HepG2 (cell line): ENCODE results near the gene UBE3B. TPM values are rescaled to one million over a fixed set of nuclear protein-coding genes. Genes with fewer than 3 reads are reported as not detected.

Experiments used
- ATAC-seq: fragments of 200-7000 bp; cut with Tn5 transposase; 3 replicates; pipeline ENCODE4 v1.9.1; 2020; ENCODE audit warnings: mild to moderate bottlenecking, moderate library complexity
- BruUV-seq: library from RNA; stranded (reverse); fragments of 400-500 nt; replicated peaks from 2 replicates; lab custom pipeline; 2021; lab: Mats Ljungman, UMichigan
- CTCF ChIA-PET: fragments of 300-600 bp; formaldehyde crosslinking; extraction: SDS; loops from one replicate; lab custom pipeline; 2021; ENCODE audit warnings: low total read pairs, inconsistent platforms, low intra/inter-chr PET ratio; lab: Yijun Ruan, JAX
- POLR2A ChIA-PET: fragments of 350-600 bp; sonication (Branson Sonifier 250); formaldehyde crosslinking; loops from one replicate; lab custom pipeline; 2020; ENCODE audit warnings: antibody characterized with exemption, inconsistent platforms; lab: Yijun Ruan, JAX
- DNase-seq: peaks from one replicate; pipeline ENCODE4 v3.0.0-alpha.2; 2015; ENCODE audit warnings: low spot score
- FAIRE-seq: peaks from 3 replicates; lab custom pipeline; 2011; peaks lifted over from hg19 to GRCh38; lab: Jason Lieb, UNC
- H2AFZ ChIP-seq: one replicate; pipeline ENCODE4 v1.6.1; 2011; ENCODE audit warnings: low read length, inconsistent platforms
- H3K27ac ChIP-seq: fragments of 300-600 bp; 3 replicates; pipeline ENCODE4 v1.8.0; 2011; ENCODE audit warnings: mixed run types, mild to moderate bottlenecking, mixed read lengths, low read length, inconsistent platforms; ENCODE audit not compliant: insufficient read depth; ENCODE audit errors: extremely low read length
- H3K27me3 ChIP-seq, 2 experiments: fragments of 200-600 bp in 1 of 2; 2 replicates in 1 of 2; 3 replicates in 1 of 2; pipeline versions ENCODE4 v1.6.0 to v1.8.0; 2011; ENCODE audit warnings: low read length in 2 of 2, mild to moderate bottlenecking in 2 of 2, moderate library complexity in 2 of 2, inconsistent platforms in 1 of 2; ENCODE audit not compliant: insufficient read depth in 2 of 2, control insufficient read depth in 1 of 2
- H3K36me3 ChIP-seq, 2 experiments: fragments of 200-600 bp in 1 of 2; replicated peaks in 1 of 2; 2 replicates in 1 of 2; 3 replicates in 1 of 2; pipeline versions ENCODE4 v1.5.1 to v1.8.0; 2011; ENCODE audit warnings: low read length in 2 of 2, inconsistent platforms in 1 of 2; ENCODE audit not compliant: insufficient read depth in 2 of 2, control insufficient read depth in 1 of 2
- H3K4me1 ChIP-seq: 2 replicates; pipeline ENCODE4 v1.5.1; 2012; ENCODE audit warnings: low read length, inconsistent platforms; ENCODE audit not compliant: insufficient read depth
- H3K4me2 ChIP-seq: 2 replicates; pipeline ENCODE4 v1.6.0; 2011; ENCODE audit warnings: low read depth, low read length, inconsistent platforms
- H3K4me3 ChIP-seq, 3 experiments: fragments of 200-600 bp in 1 of 3; sonication (generic), shearing (Covaris generic) in 1 of 3; replicated peaks in 1 of 3; 2 replicates each; pipeline ENCODE4 v1.5.1; 2011 to 2016; ENCODE audit warnings: low read length in 3 of 3, inconsistent platforms in 2 of 3, low read depth in 2 of 3, mild to moderate bottlenecking in 2 of 3, control low read depth in 1 of 3, mixed read lengths in 1 of 3; ENCODE audit not compliant: insufficient read depth in 1 of 3
- H3K79me2 ChIP-seq: one replicate; pipeline ENCODE4 v1.6.1; 2011; ENCODE audit warnings: low read length, inconsistent platforms; ENCODE audit not compliant: insufficient read depth
- H3K9ac ChIP-seq: 2 replicates; pipeline ENCODE4 v1.6.0; 2011; ENCODE audit warnings: mild to moderate bottlenecking, low read depth, low read length, inconsistent platforms; ENCODE audit not compliant: insufficient read depth
- H3K9me3 ChIP-seq: 2 replicates; pipeline ENCODE4 v1.5.1; 2012; ENCODE audit warnings: mild to moderate bottlenecking, low read length
- H4K20me1 ChIP-seq: 2 replicates; pipeline ENCODE4 v1.6.0; 2011; ENCODE audit warnings: inconsistent platforms, mild to moderate bottlenecking, low read length, moderate library complexity; ENCODE audit not compliant: insufficient read depth
- HES4 ChIP-seq: sonication (generic); formaldehyde crosslinking; IDR thresholded peaks from 2 replicates; pipeline ENCODE4 v1.9.0; 2021; ENCODE audit warnings: mild to moderate bottlenecking, missing genetic modification reagents, borderline replicate concordance
- JUND ChIP-seq: sonication (generic); formaldehyde crosslinking; IDR thresholded peaks from 2 replicates; pipeline ENCODE4 v1.8.0; 2022; ENCODE audit warnings: mild to moderate bottlenecking, missing genetic modification reagents
- LRRFIP1 ChIP-seq: sonication (generic); formaldehyde crosslinking; conservative IDR thresholded peaks from 2 replicates; pipeline ENCODE4 v1.4.0; 2020; ENCODE audit warnings: missing genetic modification reagents
- MAFK ChIP-seq, 2 experiments: IDR thresholded peaks in 1 of 2; conservative IDR thresholded peaks in 1 of 2; 2 replicates each; pipeline ENCODE4 v1.6.1; 2011; ENCODE audit warnings: improper control_type of control experiment in 2 of 2, low read length in 2 of 2
- MTERF4 ChIP-seq: sonication (generic); formaldehyde crosslinking; IDR thresholded peaks from 2 replicates; pipeline ENCODE4 v1.8.0; 2023; ENCODE audit warnings: mild to moderate bottlenecking, missing genetic modification reagents
- ZC3H4 ChIP-seq: sonication (generic); formaldehyde crosslinking; IDR thresholded peaks from 2 replicates; pipeline ENCODE4 v1.4.0; 2020; ENCODE audit warnings: missing genetic modification reagents, borderline replicate concordance
- ZNF143 ChIP-seq: sonication (generic); formaldehyde crosslinking; IDR thresholded peaks from 2 replicates; pipeline ENCODE4 v1.4.0; 2020; ENCODE audit warnings: missing genetic modification reagents
- ZNF343 ChIP-seq: sonication (generic); formaldehyde crosslinking; IDR thresholded peaks from 2 replicates; pipeline ENCODE4 v1.4.0; 2020; ENCODE audit warnings: mild to moderate bottlenecking, missing genetic modification reagents
- ZNF639 ChIP-seq: conservative IDR thresholded peaks from 2 replicates; pipeline ENCODE4 v1.6.1; 2018; ENCODE audit warnings: missing genetic modification reagents
- ZNF724P ChIP-seq: sonication (generic); formaldehyde crosslinking; IDR thresholded peaks from 2 replicates; pipeline ENCODE4 v1.8.0; 2022; ENCODE audit warnings: missing genetic modification reagents, borderline replicate concordance
- ZNF737 ChIP-seq: sonication (generic); formaldehyde crosslinking; IDR thresholded peaks from 2 replicates; pipeline ENCODE4 v1.5.0; 2020; ENCODE audit warnings: missing genetic modification reagents, mild to moderate bottlenecking, borderline replicate concordance
- WGBS: methylation state at CpG from one replicate; pipeline ENCODE4 v1.1.6; 2017; ENCODE audit warnings: low lambda C conversion rate; 5-methylcytosine and 5-hydroxymethylcytosine counted together
- in situ Hi-C: cut with HindIII; loops from 2 replicates; pipeline ENCODE4 v1.10.0; 2017; ENCODE audit warnings: low pct_unique_long_range_greater_than_20kb; ENCODE audit not compliant: extremely low pct_ligation_motif_present
- intact Hi-C: fragments of 100-400 bp; cut with micrococcal nuclease; formaldehyde crosslinking; loops from one replicate; pipeline ENCODE4 v1.10.0; 2022; ENCODE audit not compliant: unreplicated experiment
- polyA plus RNA-seq, 8 experiments: library from polyadenylated mRNA; depleted of rRNA in 3 of 8; stranded (reverse) in 7 of 8; unstranded in 1 of 8; fragments of >200 nt; fragmentation: Illumina TruSeq in 4 of 8; extraction: Trizol in 4 of 8; gene quantifications; 2 replicates each; pipeline versions ENCODE4 v1.2.1 to v1.2.3, GENCODE V29; 2011 to 2016; ENCODE audit warnings: low read depth in 4 of 8, missing spikeins in 1 of 8, mixed read lengths in 1 of 8; ENCODE audit not compliant: insufficient read depth in 1 of 8
- total RNA-seq, 5 experiments: library from RNA; depleted of rRNA; stranded (reverse); fragments of >200 nt; fragmentation: Illumina TruSeq; extraction: Trizol; gene quantifications; 2 replicates each; pipeline ENCODE4 v1.2.3, GENCODE V29; 2016; ENCODE audit warnings: low read depth in 1 of 5

Gene UBE3B
- total and polyA plus RNA-seq, 2 of the 13 experiments (the other 11 are each of a cell fraction or from before 2014, with no cell fraction given): 22.7 to 25.3 TPM

- CTCF ChIA-PET: no interaction called here
Measured at GRCh38 chr12:109538191-109538863, 60.9 kb downstream of the UBE3B start.

More at GRCh38 chr12:109538191-109538863, 60.9 kb downstream of the UBE3B start:
- Histone ChIP-seq H3K27me3 (no peaks in the 10 kb centered on the region; a peak in 1 of 5 replicates), H3K4me3 (no peak overlapping the region), H3K36me3 (no peaks in the 10 kb centered on the region; a peak in 1 of 5 replicates), H3K4me2 (no peak overlapping the region), H3K9me3 (no peaks in the 10 kb centered on the region), H3K9ac (no peak overlapping the region), H3K79me2 (no peaks in the 10 kb centered on the region), H3K27ac (no peak overlapping the region), H2AFZ (no peak overlapping the region), H3K4me1 (peaks cover 16% of the 10 kb centered on the region), H4K20me1 (no peaks in the 10 kb centered on the region)
- BruUV-seq: no TSS peak
- POLR2A ChIA-PET: no interaction called here
- intact Hi-C loops: no loop called here
- no peak for TF ChIP-seq ZC3H4 (CRISPR knock-in tag)
- no peak for TF ChIP-seq JUND (CRISPR knock-in tag)
- TF ChIP-seq ZNF343 (CRISPR knock-in tag): no peak
- no peak for TF ChIP-seq ZNF737
- TF ChIP-seq LRRFIP1: no peak
- no peak for TF ChIP-seq MTERF4 (CRISPR knock-in tag)
- TF ChIP-seq ZNF639 (CRISPR knock-in tag): no peak
- no peak for TF ChIP-seq ZNF724P
- TF ChIP-seq MAFK (conservative IDR thresholded peaks at IDR 0.05 in 1 of 2, IDR thresholded peaks at IDR 0.05 in 1 of 2; ENCODE audit: low read length in 2 of 2): no peak
- no peak for TF ChIP-seq HES4 (CRISPR knock-in tag)
- no peak for TF ChIP-seq ZNF143 (CRISPR knock-in tag)
- no peak for ATAC-seq
- 90% methylated on average over 14 of the region's 16 CpGs for WGBS
- no peak for DNase-seq
- no peak for FAIRE-seq
- in situ Hi-C loops: no loop called here
